ENCODE measurements around the gene NPDC1.

NPDC1 gene

GRCh38 chr9:136991993-136992818, 53.8 kb downstream of the NPDC1 start, which contains the start of gene PAXX:
Gene PAXX, plus strand, starts transcription at chr9:136992422. Its CDS starts 22 bp downstream, at chr9:136992444.
- peak; percentile 91 for DNase-seq (ENCODE audit: low read depth)

GRCh38 chr9:136990242-136990911, 55.6 kb downstream of the NPDC1 start:
- no peak for DNase-seq (ENCODE audit: low read depth)

All from ELR (cell line).